Endothelial cell (in vitro differentiated cells): ENCODE results near the gene LCN10. TPM values are rescaled to one million over a fixed set of nuclear protein-coding genes. Genes with fewer than 3 reads are reported as not detected.

ENCODE experiments used
- DNase-seq: peaks from one replicate; pipeline ENCODE4 v3.0.0; 2021; ENCODE audit warnings: low spot score
- H3K27ac Mint-ChIP-seq: one replicate; pipeline ENCODE4 v1.8.0; 2021; ENCODE audit warnings: mixed read lengths, inconsistent platforms; ENCODE audit not compliant: unreplicated experiment
- H3K27me3 Mint-ChIP-seq: one replicate; pipeline ENCODE4 v1.8.0; 2021; ENCODE audit warnings: mild to moderate bottlenecking, moderate library complexity, mixed read lengths, inconsistent platforms; ENCODE audit not compliant: unreplicated experiment
- H3K36me3 Mint-ChIP-seq: one replicate; pipeline ENCODE4 v1.8.0; 2021; ENCODE audit warnings: mild to moderate bottlenecking, low read depth, mixed read lengths, inconsistent platforms; ENCODE audit not compliant: unreplicated experiment
- H3K4me1 Mint-ChIP-seq: one replicate; pipeline ENCODE4 v1.8.0; 2021; ENCODE audit warnings: mild to moderate bottlenecking, mixed read lengths, inconsistent platforms; ENCODE audit not compliant: unreplicated experiment
- H3K4me3 Mint-ChIP-seq: one replicate; pipeline ENCODE4 v1.8.0; 2021; ENCODE audit warnings: mild to moderate bottlenecking, mixed read lengths, inconsistent platforms; ENCODE audit not compliant: unreplicated experiment
- H3K9me3 Mint-ChIP-seq: one replicate; pipeline ENCODE4 v1.8.0; 2021; ENCODE audit warnings: mixed read lengths, inconsistent platforms; ENCODE audit not compliant: unreplicated experiment
- CTCF ChIP-seq: fragments of 200-600 bp; sonication (generic); IDR thresholded peaks from one replicate; pipeline ENCODE4 v1.5.0; 2021; ENCODE audit warnings: antibody characterized with exemption; ENCODE audit not compliant: unreplicated experiment
- total RNA-seq: library from RNA; stranded (reverse); fragmentation: NEBNext Ultra II Directional; extraction: Animal tissue kit (Norgen Biotek cat#: 25700); gene quantifications from one replicate; pipeline ENCODE4 v1.2.1, GENCODE V29; 2021; ENCODE audit not compliant: unreplicated experiment

The LCN10 gene
- total RNA-seq, 1 donor from 2014 or later = not detected

DNA sequence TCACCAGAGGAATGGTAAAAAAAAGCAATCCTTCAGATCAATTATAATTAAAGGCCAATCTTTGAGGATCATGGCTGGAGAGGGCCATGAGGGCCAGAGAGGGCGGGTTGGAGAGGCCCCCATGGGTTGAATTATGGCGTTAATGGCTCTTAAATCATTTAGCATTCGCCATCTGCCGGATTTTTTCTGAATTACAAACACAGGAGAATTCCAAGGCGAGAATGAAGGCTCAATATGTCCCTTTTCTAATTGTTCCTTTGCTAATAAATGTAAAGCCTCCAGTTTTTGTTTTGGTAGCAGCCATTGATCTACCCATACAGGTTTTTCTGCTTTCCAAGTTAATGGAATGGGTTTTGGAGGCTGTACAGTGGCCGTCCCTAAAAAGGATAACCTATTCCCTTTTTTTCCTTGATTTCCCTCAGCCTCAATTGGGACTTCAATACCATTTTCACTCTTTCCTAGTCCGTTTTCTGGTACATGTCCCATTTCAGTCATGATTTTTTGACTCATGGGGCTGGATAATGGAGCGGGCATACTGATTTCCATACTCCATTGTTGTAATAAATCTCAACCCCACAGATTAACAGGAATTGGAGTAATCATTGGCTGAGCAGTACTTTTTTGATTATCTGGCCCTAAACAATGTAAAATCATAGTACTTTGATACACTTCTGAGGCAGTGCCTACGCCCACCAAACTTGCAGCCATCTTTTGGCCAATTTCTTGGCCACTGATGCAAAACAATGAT lies 41.7 kb upstream of the LCN10 start:
- Mint-ChIP-seq H3K4me1 (peaks cover 2% of the 10 kb centered on the region), H3K36me3 (no peaks in the 10 kb centered on the region), H3K27ac (no peak overlapping the region), H3K27me3 (peaks cover 2% of the 10 kb centered on the region), H3K9me3 (no peaks in the 10 kb centered on the region), H3K4me3 (no peak overlapping the region)
- no peak for DNase-seq
- peak; percentile 41 for TF ChIP-seq CTCF

DNA sequence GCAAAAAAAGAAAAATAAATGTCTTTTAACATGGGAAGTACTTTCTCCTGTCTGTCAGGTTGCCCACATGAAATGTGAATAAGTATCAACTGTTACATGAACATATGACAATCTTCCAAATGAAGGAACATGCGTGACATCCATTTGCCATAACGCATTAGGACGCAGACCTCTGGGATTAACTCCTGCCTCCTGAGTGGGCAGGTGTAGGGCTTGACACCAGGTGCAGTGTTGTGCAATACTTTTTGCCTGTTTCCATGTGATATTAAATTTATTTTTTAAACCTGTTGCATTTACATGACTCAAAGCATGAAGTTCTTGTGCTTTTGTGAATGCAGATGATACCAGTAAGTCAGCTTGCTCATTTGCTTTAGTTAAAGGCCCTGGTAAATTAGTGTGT lies 39.7 kb upstream of the LCN10 start:
- Mint-ChIP-seq H3K4me1 (peaks cover 2% of the 10 kb centered on the region), H3K36me3 (peaks cover 9% of the 10 kb centered on the region), H3K9me3 (no peaks in the 10 kb centered on the region), H3K27me3 (peaks cover 16% of the 10 kb centered on the region), H3K4me3 (no peak overlapping the region), H3K27ac (no peak overlapping the region)
- no peak for TF ChIP-seq CTCF
- no peak for DNase-seq

DNA sequence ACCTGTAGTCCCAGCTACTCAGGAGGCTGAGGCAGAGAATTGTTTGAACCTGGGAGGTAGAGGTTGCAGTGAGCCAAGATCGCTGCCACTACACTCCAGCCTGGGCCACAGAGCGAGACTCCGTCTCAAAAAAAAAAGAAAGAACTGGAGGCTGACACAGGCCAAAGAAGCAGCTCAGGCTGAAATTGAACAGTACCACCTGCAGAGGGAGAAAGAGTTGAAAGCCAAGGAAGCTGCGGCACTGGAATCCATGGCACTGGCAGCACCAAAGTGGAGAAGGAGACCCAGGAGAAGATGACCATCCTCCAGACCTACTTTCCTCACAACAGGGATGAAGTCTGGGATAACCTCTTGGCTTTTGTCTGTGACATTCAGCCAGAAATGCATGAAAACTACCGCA lies 37.1 kb upstream of the LCN10 start:
- Mint-ChIP-seq H3K27me3 (peaks cover 18% of the 10 kb centered on the region), H3K36me3 (peaks cover 9% of the 10 kb centered on the region), H3K4me3 (no peak overlapping the region), H3K4me1 (peaks cover 2% of the 10 kb centered on the region), H3K27ac (no peak overlapping the region), H3K9me3 (no peaks in the 10 kb centered on the region)
- TF ChIP-seq CTCF = no peak
- DNase-seq = no peak

GRCh38 chr9:136777359-136777758 lies 34.6 kb upstream of the LCN10 start:
- Mint-ChIP-seq H3K36me3 (peaks cover 9% of the 10 kb centered on the region), H3K27me3 (peaks cover 20% of the 10 kb centered on the region), H3K4me1 (peaks cover 2% of the 10 kb centered on the region), H3K27ac (no peak overlapping the region), H3K9me3 (no peaks in the 10 kb centered on the region), H3K4me3 (no peak overlapping the region)
- DNase-seq = no peak
- no peak for TF ChIP-seq CTCF

DNA sequence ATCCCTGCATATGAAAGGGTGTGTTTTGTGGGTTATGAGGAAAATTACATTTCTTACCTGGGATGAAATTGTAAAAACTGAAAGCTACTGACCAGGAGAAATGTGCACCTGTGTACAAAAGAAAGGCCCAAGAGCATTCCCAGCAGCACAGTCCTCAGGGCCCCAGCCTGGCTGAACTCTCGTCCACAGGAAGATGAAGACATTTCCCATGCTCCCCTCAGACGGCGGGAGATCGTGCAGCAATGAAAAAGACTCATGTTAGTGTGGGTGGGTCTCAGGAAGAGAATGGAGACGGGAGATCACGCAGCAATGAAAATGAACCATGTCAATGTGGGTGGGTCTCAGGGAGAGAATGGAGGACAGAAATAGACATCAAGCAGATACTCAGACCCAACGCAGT lies 34.2 kb upstream of the LCN10 start:
- Mint-ChIP-seq H3K4me1 (peaks cover 2% of the 10 kb centered on the region), H3K27me3 (peaks cover 21% of the 10 kb centered on the region), H3K36me3 (peaks cover 9% of the 10 kb centered on the region), H3K4me3 (no peak overlapping the region), H3K27ac (no peak overlapping the region), H3K9me3 (no peaks in the 10 kb centered on the region)
- DNase-seq = no peak
- no peak for TF ChIP-seq CTCF
